Stimulated activated CD4-positive, alpha-beta T cell treated with anti-CD3 and anti-CD28 coated beads, Interleukin-2, amount 100 ng/mL, for 48 hours (primary cell): ENCODE data around the gene RNF212.

Source experiments
- DNase-seq, 2 donors: peaks; one replicate each; pipeline ENCODE4 v3.0.0-alpha.2; 2020

RNF212 gene

DNA sequence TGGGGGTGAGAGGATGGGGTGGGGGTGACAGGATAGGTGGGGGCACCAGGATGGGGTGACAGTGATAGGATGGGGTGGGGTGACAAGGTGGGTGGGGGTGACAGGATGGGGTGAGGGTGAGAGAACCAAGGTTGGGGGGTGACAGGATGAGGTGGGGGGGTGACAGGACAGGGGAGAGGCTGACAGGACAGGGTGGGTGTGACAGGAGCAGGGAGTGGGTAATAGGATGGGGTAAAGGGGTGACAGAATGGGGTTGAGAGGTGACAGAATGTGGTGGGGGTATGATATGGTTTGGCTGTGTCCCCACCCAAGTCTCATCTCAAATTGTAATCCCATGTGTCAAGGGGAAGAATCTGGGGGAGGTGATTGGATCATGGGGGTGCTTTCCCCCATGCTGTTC lies 26.0 kb downstream of the RNF212 start:
- DNase-seq, result no peak

DNA sequence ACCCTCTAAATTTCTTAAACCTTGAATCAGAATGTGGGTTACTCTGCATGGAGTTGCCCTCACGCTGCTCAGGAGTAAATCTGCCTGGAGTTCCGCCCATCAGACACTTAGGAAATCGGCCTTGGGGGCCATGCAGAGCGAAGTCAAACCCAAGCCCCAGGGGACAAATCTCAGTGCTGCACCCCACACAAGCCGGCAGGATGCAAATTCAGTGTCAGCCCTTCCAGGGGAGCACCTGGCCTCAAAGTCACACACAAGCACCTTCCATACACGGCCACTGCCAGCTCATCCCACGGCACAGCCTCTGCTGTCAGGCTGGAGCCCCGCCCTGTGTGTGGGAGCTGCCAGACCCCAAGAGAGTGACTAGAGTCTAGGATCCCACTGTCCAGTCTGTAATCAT lies 27.4 kb downstream of the RNF212 start:
- no peak for DNase-seq

DNA sequence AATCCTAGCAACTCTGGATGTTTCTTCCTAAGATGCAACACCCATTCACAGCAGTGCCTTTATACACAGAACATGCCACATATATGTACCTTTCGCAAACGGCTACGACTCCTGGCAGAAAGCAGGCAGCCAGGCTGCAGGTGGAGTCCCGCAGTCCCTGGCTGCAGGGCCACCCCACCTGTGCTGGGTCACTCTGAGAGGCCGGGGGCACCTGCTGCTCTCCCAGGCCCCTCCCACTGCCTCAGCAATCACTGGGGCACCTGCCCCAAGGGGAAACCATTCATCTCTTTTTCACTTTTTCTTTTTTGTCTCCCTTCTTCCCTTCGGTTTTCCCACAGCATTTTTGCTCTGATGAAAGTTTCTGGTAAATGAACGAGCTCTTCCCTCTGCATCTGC lies 28.0 kb downstream of the RNF212 start:
- no peak for DNase-seq

DNA sequence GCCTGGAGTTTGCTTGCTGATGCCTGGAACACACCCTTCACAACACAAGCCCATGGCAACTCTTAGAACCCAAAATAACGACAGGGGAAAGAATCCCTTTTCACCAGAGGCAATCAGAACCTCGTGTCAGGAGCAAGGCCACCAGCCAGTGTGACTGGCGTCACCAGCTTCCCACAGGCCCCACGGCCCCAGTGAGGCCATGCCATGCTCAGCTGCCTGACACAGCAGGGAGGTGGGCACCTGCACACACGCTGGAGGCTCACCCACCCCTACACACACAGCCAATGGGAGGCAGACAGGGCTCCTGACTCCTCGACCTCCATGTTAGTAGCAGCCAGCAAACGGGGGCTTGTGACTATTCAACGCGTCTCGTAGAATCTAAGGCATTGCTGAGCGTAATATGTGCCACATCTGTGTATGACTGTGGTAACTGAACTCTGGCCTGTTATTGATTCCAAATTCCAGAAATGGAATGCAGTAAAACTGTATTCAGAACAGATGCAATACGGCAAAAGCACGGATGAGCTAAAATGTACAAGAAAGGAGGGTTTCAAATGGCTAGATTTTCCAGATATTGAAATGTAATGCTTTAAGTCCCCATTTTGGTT lies 28.5 kb downstream of the RNF212 start:
- DNase-seq, result no peak

DNA sequence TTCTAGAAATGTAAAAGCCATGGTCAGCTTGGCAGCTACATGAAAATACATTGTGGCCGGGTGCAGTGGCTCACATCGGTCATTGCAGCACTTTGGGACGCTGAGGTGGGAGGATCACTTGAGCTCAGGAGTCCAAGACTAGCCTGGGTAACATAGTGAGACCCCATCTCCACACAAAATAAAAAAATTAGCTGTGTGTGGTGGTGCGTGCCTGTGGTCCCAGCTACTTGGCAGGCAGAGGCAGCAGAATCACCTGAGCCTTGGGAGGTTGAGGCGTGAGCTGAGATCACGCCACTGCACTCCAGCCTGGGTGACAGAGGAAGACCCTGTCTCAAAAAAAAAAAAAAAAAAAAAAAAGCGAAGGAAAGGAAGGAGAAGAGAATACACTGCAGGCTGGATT lies 29.0 kb downstream of the RNF212 start:
- DNase-seq, result no peak

DNA sequence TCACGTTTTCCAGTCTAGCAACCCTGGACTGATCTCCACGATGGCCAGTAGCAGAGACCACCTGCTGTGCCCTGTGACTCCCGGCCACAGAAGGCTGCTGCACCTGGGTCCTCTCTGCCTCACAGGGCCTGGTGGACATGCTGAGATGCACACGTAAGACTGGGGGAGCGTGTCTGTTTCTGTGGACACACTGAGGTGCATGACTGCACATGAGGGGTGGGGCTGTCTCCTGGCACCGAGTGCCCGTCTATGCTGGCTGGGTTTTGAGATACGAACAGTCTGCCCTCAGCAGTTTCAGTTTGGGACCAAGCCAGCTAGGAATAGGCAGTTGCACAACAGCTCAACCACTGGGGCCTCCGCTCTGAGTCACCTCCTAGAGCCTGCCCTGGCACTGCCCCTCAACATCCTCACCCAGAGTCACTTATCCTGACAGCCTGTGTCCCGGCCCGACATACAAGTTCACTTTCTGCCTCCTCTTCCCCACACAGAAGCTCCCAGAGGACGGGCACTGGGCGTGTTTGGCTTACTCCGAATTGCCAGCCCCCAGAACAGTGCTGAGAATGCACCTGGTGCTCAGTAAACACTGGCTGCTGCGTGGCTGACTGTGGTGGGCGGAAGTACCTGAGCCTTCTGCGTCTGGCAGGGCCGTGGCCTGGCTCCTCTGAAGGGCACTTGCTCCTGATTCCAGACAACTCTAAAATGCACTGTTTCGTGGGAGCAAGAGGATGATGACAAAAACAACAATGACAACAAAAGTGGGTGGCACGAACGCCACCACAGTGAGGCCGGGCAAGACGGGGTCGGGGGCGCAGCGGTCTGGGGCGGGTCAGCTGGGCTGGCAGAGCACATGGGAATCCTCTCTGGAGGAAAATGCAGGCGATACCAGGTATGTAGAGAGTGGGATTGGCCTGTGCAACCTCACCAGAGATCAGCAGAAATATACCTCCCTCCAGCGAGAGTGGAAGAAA lies 30.9 kb downstream of the RNF212 start:
- DNase-seq, result no peak

DNA sequence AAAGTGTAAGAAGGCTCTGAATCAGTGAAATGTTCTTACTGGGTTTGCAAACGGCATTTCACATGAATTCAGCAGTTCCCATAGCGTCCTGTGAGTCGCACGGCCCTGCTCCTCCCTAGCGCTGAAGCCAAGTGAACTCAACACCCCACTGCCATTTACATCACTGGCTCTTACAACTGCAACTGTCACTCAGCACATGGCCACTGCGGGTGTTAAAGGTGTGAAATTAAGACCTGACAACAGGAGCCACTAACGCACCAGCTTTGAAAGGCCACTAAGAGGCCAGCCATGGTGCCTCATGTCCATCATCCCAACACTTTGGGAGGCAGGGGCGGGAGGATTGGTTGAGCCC lies 31.7 kb downstream of the RNF212 start:
- DNase-seq, result no peak

DNA sequence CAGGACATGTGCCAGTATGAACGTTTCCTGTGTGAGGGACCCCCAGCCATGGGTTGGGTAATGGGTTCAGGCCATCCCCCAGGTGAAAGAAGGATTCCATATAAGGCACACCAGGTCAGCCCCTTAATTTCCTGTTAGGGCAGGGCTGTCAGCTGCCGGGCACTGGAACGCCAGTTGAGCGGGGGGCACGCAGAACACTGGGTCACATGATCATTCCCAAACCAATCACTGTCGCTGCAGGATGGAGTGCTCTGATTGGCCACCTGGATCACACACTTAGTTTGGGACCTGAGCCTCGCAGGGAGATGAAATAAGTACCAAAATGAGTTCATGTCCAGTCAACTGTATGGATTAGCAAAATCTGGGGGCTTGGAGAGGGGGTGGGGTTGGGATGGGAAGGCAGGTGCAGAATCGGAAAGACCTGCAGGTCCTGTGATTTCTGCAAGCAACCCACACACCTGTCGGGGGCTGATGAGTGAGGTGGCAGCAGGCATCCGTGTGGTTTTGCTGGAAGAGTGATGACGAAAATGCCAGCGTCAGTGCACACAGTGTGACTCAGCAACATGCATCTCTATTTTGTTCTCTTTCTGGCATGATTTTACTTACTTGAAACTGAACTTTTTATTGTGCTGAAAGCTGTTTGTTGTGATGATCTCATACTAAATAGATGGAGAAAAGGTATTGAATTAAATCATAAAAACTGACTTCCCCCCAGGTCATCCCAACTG lies 32.2 kb downstream of the RNF212 start:
- DNase-seq, result no peak

DNA sequence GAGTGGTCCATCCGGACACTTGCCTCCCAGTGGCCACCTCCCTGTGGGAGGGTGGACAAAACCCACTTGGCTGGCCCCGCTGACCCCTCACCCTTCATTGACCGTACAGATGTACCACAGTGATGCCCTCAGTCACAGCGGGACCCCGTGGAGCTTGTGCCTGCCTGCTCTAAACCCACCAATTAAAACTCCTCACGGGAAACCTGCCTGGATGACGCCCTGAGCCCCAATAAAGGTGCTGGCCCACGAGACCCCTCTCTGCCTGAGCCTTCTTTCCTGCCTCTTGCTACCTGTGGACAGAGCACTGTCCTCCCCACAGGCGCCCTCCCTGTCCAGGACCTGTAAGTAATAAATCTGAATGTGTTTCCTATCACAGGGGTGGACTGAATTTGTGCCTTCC lies 32.9 kb downstream of the RNF212 start:
- DNase-seq, result no peak

DNA sequence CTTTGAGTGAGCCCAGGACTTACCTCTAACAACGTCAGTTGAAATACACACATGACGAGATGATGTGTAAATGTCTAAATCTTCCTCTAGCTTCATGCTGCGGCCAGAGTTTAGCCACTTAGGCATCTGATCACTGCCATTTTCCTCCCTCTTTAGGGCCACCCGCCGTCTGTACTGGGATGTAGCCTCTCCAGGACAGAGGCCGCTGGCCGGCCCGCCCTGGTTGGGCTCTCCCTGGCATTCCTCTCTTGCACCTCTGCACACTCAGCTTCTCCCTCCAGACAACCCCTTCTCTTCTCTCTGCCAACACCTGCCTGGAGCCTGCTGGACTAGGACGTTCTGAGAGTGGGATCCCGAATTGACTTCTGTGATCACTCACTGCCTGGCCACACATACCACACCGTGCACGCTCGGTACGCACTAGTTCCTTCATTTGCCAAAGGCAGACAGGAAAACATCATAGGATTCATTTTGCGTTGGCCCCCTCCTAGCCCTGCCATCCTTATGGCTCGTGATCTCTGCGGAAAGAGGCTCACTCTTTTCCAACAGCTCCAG lies 33.6 kb downstream of the RNF212 start:
- no peak for DNase-seq

DNA sequence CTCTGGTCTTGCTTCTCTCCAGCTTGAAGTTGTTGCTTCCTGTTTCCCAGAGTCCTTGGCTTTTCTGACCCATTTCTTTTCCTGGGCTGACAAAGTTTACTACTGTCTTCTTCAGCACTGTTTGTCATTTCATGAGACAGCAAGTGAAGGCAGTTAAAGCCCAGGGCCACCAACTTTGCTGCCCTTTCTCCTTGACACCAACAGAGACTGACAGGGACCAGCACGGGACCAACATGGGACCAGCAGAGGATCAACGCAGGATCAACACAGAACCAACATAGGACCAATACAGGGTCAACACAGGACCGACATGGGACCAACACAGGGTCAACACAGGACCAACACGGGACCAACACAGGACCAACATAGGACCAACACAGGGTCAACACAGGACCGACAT lies 34.9 kb downstream of the RNF212 start:
- DNase-seq, result no peak

DNA sequence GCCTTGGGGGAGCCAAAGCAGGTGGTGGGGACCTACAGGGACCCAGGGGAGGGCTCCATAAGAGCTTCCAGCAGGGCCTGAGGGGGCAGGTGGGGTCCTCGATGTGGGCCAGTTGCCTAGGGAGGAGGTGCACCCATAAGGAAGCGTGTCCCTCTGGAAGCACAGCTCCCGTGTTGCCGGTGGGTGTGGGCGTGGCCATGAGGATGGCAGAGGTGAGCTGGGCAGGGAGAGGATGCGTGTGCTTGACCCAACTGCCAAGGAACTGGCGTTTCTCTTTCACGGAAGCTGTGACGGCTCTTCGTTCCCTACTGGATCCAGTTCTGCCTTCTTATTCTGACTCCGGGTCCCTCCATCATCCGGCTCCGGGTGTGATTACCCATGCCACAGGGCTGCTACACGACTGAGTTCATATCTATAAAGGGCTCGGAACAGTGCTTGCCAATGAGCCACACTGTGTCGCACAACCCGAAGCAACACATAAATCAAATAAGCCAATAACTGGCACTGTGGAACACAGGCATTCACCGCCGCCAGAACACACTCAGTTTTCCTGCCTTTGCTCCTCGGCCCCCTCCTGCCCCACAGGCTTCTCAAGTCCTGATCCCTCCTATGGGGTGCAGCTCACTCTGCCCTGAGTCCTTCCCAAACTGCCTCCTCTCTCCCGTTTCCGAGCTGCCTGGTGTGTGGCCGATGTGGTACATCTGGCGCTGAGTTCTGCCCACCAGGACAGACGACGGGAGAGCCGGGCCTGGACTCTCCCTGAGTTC lies 35.5 kb downstream of the RNF212 start:
- no peak for DNase-seq

DNA sequence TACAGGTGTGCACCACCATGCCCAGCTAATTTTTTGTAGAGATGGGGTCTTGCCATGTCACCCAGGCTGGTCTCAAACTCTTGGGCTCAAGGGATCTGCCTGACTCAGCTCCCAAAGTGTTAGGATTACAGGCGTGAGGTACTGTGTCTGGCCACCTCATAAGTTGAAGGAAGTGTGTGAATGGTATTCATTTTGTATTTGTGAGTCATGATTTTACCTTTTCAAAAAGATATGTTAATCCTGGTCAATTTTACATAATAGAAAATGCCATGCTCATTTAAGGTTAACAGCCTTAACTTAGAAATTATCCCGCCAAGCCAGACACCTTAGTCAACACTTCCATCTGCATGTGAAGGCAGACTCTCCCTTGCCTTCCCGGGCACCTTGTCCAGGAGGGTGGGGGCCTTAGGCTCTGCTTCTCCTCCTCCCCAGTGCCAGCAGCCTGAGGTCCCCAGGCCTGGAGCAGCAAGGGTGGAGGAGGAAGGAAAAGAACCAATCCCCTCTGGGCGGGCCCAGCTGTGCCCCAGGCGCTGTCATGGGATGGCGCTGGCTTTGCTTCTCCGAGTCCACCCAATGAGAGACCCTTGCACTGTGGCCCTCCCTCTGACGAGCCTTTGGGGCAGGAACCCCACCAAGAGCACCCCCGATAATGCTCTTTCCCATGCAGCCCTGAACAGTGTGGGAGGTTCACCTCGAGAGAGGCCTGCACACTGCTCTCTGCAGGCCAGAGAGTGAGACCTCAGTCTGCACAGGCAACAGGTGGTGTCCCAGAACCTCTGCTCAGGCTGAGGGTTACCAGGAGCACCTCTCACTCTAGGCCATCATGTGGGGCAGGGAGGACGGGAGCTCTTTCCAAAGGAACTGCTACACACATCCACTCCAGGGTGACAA lies 37.3 kb downstream of the RNF212 start:
- DNase-seq, result no peak

DNA sequence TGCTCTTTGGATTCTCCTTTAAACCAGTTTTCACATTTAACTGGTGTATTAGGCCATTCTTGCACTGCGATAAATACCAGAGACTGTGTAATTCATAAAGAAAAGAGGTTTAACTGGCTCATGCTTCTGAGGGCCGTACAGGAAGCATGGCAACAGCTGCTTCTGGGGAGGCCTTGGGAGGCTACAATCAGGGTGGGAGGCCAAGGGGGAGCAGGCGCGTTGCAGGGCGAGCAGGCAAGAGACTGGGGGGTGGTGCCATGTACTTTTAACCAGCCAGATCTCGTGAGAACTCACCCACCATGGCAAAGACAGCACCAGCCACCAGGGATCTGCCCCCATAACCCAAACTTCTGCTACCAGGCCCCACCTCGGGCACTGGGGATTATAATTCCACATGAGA lies 38.1 kb downstream of the RNF212 start:
- DNase-seq, result no peak

DNA sequence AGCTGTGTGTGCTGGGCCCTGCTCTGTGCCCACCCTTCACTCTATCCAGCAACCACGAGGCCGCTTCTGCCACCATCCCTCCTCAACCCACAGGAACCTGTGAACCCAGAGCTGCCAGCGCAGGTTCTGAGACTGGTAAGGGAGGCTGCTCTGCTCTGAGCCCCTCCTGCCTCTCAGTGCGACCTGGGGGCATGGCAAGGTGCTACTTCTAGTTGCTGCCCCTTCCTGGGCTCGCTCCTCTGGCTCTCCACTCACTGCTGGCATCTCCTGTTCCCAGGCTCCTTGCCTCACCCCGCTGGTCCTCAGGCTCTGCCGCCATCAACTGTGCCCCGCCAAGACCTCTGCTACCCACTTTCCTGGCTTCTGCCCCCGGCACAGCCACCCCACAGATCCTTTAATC lies 39.3 kb downstream of the RNF212 start:
- no peak for DNase-seq

DNA sequence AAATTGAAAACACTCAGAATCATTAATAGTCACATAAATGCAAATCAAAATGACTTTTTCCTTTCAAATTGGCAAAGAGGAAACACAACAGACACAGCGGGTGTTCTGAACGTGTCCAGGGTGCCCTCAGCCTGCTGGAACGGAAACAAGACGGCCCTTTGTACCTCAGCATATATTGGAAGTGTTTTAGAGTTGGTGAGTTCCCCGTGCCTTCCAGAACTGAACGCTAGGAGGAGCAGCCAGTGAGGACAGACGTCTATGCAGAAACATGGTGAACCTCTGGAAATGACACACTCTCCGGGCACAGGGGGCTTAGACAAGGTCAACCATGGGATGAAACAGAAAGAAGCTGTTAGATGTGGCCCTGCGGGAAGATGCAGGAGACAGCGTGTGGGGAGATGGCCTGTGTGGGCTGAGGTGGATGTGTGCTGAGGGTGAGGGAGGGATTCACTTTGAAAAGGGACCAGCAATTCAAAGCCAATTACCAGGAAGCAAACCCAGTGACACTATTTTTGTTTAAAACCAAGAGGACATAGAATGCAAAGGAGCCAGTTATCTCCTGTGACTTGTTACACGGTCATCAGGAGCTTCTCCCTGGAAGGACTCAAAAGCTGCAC lies 40.4 kb downstream of the RNF212 start:
- DNase-seq, result peak; percentile 39 to 46

DNA sequence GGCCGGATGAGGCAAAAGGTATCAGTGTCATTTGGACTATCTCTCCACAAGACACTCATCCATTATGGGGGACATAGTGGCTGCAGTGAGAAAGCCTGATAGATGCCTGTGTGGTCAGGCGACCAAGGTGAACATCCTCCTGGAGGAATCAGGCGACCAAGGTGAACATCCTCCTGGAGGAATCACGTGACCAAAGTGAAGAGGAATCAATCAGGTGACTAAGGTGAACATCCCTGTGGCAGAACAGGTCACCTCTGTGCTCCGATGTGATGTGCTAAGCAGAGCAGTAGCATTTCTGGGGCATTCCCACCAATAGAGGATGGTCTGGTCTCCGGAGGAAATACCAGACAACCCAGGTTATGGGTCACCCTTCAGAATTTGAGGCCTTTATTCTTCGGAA lies 44.0 kb downstream of the RNF212 start:
- no peak for DNase-seq

DNA sequence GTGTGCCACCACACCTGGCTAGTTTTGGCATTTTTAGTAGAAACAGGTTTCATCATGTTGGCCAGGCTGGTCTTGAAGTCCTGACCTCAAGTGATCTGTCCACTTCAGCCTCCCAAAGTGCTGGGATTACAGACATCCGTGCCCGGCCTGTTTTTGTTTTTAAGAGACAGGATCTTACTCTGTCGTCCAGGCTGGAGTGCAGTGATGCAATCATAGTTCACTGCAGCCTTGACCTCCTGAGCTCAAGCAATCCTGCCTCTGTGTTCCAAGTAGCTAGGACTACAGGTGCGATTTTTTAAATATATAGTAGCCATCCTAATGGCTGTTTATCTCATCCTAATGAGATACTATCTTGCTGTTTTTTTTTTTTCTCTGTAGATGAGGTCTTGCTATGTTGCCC lies 47.6 kb downstream of the RNF212 start:
- DNase-seq, result no peak

DNA sequence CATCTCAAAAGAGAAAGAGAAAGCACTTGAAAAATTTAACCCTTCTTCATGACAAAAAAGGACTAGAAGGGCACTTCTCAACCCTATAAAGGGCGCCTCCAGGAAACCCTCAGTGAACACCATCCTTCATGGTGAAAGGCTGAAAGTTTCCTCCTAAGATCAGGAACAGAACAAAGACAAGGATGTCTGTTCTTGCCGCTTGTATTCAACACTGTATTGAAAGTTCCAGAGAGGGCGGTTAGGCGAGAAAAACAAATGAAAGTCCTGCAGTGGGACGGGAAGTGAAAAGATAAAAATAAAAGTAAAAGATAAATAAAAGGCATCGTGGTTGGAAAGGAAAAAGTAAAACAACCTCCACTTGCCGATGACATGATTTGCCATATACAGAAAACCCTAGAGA lies 50.9 kb downstream of the RNF212 start:
- DNase-seq, result no peak

DNA sequence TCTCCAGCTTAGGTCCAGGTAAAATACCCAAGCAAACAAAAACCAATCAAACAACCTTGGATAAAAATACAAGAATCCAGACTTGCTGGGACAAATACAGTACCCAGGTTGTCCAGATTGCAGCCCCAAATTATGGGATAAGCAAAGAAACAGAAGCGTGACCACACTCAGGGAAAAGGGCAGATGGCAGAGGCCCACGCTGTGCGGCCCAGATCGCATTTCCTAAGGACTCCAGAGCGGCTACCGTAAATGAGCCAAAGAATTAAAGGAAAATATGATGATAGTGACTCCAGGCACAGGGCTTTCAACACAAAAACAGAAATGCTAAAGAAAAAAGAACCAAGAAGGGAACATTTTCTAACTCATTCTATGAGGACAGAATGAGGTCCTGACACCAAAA lies 51.6 kb downstream of the RNF212 start:
- DNase-seq, result no peak

DNA sequence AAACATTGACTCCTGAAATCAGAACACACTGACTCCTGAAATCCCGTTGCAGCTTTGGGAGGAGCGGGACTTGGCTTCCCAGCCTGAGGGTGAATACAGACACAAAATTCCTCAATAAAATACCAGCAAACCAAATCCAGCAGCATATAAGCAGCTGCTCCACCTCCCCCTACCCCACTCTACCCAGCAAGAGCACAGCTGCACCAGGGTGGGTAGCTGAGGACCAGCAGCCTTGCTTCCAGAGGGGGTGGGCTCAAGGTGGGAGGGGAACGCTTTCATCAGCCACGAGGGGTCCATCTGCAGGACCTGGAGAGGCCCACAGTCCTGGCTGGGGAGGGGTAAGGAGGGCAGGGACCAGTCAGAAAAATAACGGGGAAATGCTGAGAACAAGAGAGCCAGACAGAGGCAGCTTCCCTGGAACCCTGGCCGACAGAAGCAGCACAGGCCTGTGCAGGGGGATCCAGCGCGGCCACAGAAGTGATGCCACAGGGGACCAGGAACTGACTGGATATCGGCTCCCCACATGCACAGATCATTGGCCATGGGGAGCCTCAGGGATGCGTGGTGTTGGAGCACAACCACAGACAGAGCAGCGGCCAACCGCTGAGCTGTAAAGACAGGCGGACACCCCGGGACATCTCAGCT lies 52.2 kb downstream of the RNF212 start:
- DNase-seq, result no peak
